GM23338 (cell line): ENCODE data around the gene CSDE1.

Experiments used
- CREB1 ChIP-seq: fragments of 250-450 bp; sonication (Bioruptor Pico); IDR thresholded peaks from 2 replicates; pipeline ENCODE4 v1.5.0; 2020; ENCODE audit warnings: low read depth, mild to moderate bottlenecking, moderate library complexity
- CTCF ChIP-seq, 2 experiments: fragments of 200-600 bp in 1 of 2; sonication (generic) in 1 of 2; conservative IDR thresholded peaks; 2 replicates each; pipeline versions ENCODE4 v1.5.1 to v1.6.1; 2016 to 2017; ENCODE audit warnings: antibody characterized with exemption in 2 of 2, low read depth in 2 of 2, mild to moderate bottlenecking in 2 of 2, moderate library complexity in 1 of 2
- ETS1 ChIP-seq: IDR thresholded peaks from 2 replicates; pipeline ENCODE4 v1.6.1; 2016; ENCODE audit warnings: antibody characterized with exemption
- EZH2 ChIP-seq: fragments of 200-600 bp; sonication (generic); IDR thresholded peaks from one replicate; pipeline ENCODE4 v1.8.0; 2017; ENCODE audit warnings: antibody characterized with exemption, mild to moderate bottlenecking, low read depth; ENCODE audit not compliant: unreplicated experiment
- EZH2phosphoT487 ChIP-seq: fragments of 200-600 bp; sonication (generic); IDR thresholded peaks from one replicate; pipeline ENCODE4 v1.8.1; 2018; ENCODE audit warnings: antibody characterized with exemption; ENCODE audit not compliant: unreplicated experiment
- JUNB ChIP-seq: IDR thresholded peaks from one replicate; pipeline ENCODE4 v1.6.1; 2016; ENCODE audit warnings: antibody characterized with exemption; ENCODE audit not compliant: unreplicated experiment
- POLR2AphosphoS5 ChIP-seq: IDR thresholded peaks from 2 replicates; pipeline ENCODE4 v1.6.1; 2016; ENCODE audit warnings: antibody characterized with exemption, low read depth
- REST ChIP-seq: IDR thresholded peaks from one replicate; pipeline ENCODE4 v1.6.1; 2018; ENCODE audit warnings: antibody characterized with exemption; ENCODE audit not compliant: unreplicated experiment
- ZNF114 ChIP-seq: fragments of 250-450 bp; sonication (Bioruptor Pico); IDR thresholded peaks from 2 replicates; pipeline ENCODE4 v1.5.0; 2020; ENCODE audit warnings: mild to moderate bottlenecking, moderate library complexity
- ZNF331 ChIP-seq: fragments of 250-450 bp; sonication (Bioruptor Pico); IDR thresholded peaks from 2 replicates; pipeline ENCODE4 v1.5.0; 2020; ENCODE audit warnings: low read depth, mild to moderate bottlenecking, moderate library complexity
- ZNF462 ChIP-seq: fragments of 250-450 bp; sonication (Bioruptor Pico); IDR thresholded peaks from 2 replicates; pipeline ENCODE4 v1.5.0; 2020; ENCODE audit warnings: mild to moderate bottlenecking, moderate library complexity

GRCh38 chr1:114794038-114794437 is 36.3 kb upstream of the CSDE1 start:
- TF ChIP-seq POLR2AphosphoS5 = no peak
- no peak for TF ChIP-seq CTCF (conservative IDR thresholded peaks at IDR 0.05; ENCODE audit: low read depth in 2 of 2)
- no peak for TF ChIP-seq EZH2phosphoT487
- TF ChIP-seq EZH2 = no peak
- TF ChIP-seq CREB1 (CRISPR knock-in tag) = no peak
- no peak for TF ChIP-seq ETS1
- no peak for TF ChIP-seq REST
- no peak for TF ChIP-seq JUNB
- TF ChIP-seq ZNF114 = no peak
- no peak for TF ChIP-seq ZNF462 (CRISPR knock-in tag)
- TF ChIP-seq ZNF331 (CRISPR knock-in tag) = no peak
